Measurements from ENCODE around the gene E2F1.
A peak's percentile ranks its signal among the peaks of the same experiment; 100 is the strongest.

E2F1 gene

GRCh38 chr20:33687993-33688937 lies 2.1 kb upstream of the E2F1 start:
- no peak for DNase-seq

GRCh38 chr20:33687370-33687915 lies 1.3 kb upstream of the E2F1 start:
- no peak for DNase-seq

GRCh38 chr20:33686984-33687366 lies 790 bp upstream of the E2F1 start:
- no peak for DNase-seq

GRCh38 chr20:33685328-33686099 lies 671 bp downstream of the E2F1 start:
- DNase-seq = no peak

- DNase-seq = peak in 1 of 58 donors; percentile 42
Measured at GRCh38 chr20:33684533-33685327, 1.5 kb downstream of the E2F1 start.

GRCh38 chr20:33681728-33682353 lies 4.3 kb downstream of the E2F1 start:
- DNase-seq = peak in 1 of 58 donors; percentile 1

- no peak for DNase-seq
Measured at GRCh38 chr20:33681288-33681687, 4.9 kb downstream of the E2F1 start.

GRCh38 chr20:33680686-33681085 lies 5.5 kb downstream of the E2F1 start:
- no peak for DNase-seq

- DNase-seq = no peak
Measured at GRCh38 chr20:33679758-33680485, 6.3 kb downstream of the E2F1 start.

GRCh38 chr20:33677991-33678702 lies 8.0 kb downstream of the E2F1 start:
- no peak for DNase-seq

GRCh38 chr20:33676652-33677645 lies 9.2 kb downstream of the E2F1 start:
- no peak for DNase-seq

GRCh38 chr20:33676121-33676520 lies 10.1 kb downstream of the E2F1 start:
- DNase-seq = no peak

GRCh38 chr20:33675136-33675959 lies 10.8 kb downstream of the E2F1 start:
- DNase-seq = peak in 3 of 58 donors; percentile 17 to 37 (median 36)

- DNase-seq = peak in 53 of 58 donors; percentile 40 to 83 (median 69)
Measured at GRCh38 chr20:33674294-33675135, 11.7 kb downstream of the E2F1 start, which contains the start of gene NECAB3. TSS of gene NECAB3 (minus strand) at chr20:33674428. CDS start at chr20:33674352, 76 bp downstream.

GRCh38 chr20:33673410-33674293 lies 12.5 kb downstream of the E2F1 start:
- peak in 2 of 58 donors; percentile 42 to 48 for DNase-seq
